Mesendoderm (in vitro differentiated cells): ENCODE data around the gene COX19.
A peak's percentile ranks its signal among the peaks of the same experiment; 100 is the strongest.

Experiments used
- DNase-seq: peaks from one replicate; pipeline ENCODE4 v3.0.0; 2013
- H2AK5ac ChIP-seq: 2 replicates; pipeline ENCODE4 v1.6.1; 2013; ENCODE audit warnings: low read length, inconsistent platforms
- H2BK120ac ChIP-seq: 2 replicates; pipeline ENCODE4 v1.6.1; 2013; ENCODE audit warnings: low read depth, mild to moderate bottlenecking, low read length, moderate library complexity, mixed read lengths
- H2BK15ac ChIP-seq: replicated peaks from 2 replicates; pipeline ENCODE4 v1.6.1; 2013; ENCODE audit warnings: low read depth, mild to moderate bottlenecking, moderate library complexity
- H2BK5ac ChIP-seq: 2 replicates; pipeline ENCODE4 v1.6.1; 2013; ENCODE audit warnings: low read length, inconsistent platforms
- H3K18ac ChIP-seq: 2 replicates; pipeline ENCODE4 v1.6.1; 2013; ENCODE audit warnings: mild to moderate bottlenecking, low read length, mixed read lengths
- H3K23ac ChIP-seq: one replicate; pipeline ENCODE4 v1.6.1; 2013; ENCODE audit warnings: low read length
- H3K27ac ChIP-seq: 2 replicates; pipeline ENCODE4 v1.5.1; 2013; ENCODE audit warnings: low read depth, mild to moderate bottlenecking, inconsistent platforms, low read length, moderate library complexity
- H3K27me3 ChIP-seq: 2 replicates; pipeline ENCODE4 v1.6.1; 2013; ENCODE audit warnings: low read length, control low read depth, mild to moderate bottlenecking, inconsistent platforms; ENCODE audit not compliant: insufficient read depth, poor library complexity
- H3K36me3 ChIP-seq: 2 replicates; pipeline ENCODE4 v1.6.1; 2013; ENCODE audit warnings: low read length, inconsistent platforms; ENCODE audit not compliant: control insufficient read depth, insufficient read depth
- H3K4ac ChIP-seq: one replicate; pipeline ENCODE4 v1.6.1; 2013; ENCODE audit warnings: low read depth, mild to moderate bottlenecking, low read length, moderate library complexity
- H3K4me1 ChIP-seq: 2 replicates; pipeline ENCODE4 v1.6.1; 2013; ENCODE audit warnings: low read depth, low read length, inconsistent platforms; ENCODE audit not compliant: control insufficient read depth
- H3K4me2 ChIP-seq: 2 replicates; pipeline ENCODE4 v1.6.1; 2013; ENCODE audit warnings: low read length
- H3K4me3 ChIP-seq: 2 replicates; pipeline ENCODE4 v1.5.1; 2013; ENCODE audit warnings: mild to moderate bottlenecking, low read length
- H3K56ac ChIP-seq: one replicate; pipeline ENCODE4 v1.6.1; 2013; ENCODE audit warnings: low read length
- H3K79me1 ChIP-seq: 2 replicates; pipeline ENCODE4 v1.6.1; 2013; ENCODE audit warnings: low read length, inconsistent platforms
- H3K79me2 ChIP-seq: 2 replicates; pipeline ENCODE4 v1.6.1; 2013; ENCODE audit warnings: mild to moderate bottlenecking, low read length; ENCODE audit not compliant: control insufficient read depth, insufficient read depth
- H3K9ac ChIP-seq: 2 replicates; pipeline ENCODE4 v1.6.1; 2013; ENCODE audit warnings: low read length, inconsistent platforms
- H4K5ac ChIP-seq: one replicate; pipeline ENCODE4 v1.6.1; 2013; ENCODE audit warnings: low read length
- H4K8ac ChIP-seq: one replicate; pipeline ENCODE4 v1.6.1; 2013; ENCODE audit warnings: low read depth, mild to moderate bottlenecking, control low read depth, low read length, moderate library complexity
- WGBS: extraction: QIAGEN DNeasy Blood & Tissue Kit; methylation state at CpG from one replicate; pipeline ENCODE4 v1.1.7; 2013; ENCODE audit warnings: low lambda C conversion rate, missing lambda C conversion rate; ENCODE audit not compliant: insufficient coverage; ENCODE audit errors: extremely low coverage; 5-methylcytosine and 5-hydroxymethylcytosine counted together

The COX19 gene

GRCh38 chr7:968205-969105 lies 6.9 kb downstream of the COX19 start:
- peaks cover 12% of the 10 kb centered on the region for H3K36me3 ChIP-seq

GRCh38 chr7:967361-968082 lies 7.8 kb downstream of the COX19 start:
- no peak overlapping the region for H2AK5ac ChIP-seq
- no peak overlapping the region for H3K18ac ChIP-seq
- H3K23ac ChIP-seq = no peak overlapping the region
- no peak overlapping the region for H2BK5ac ChIP-seq
- H2BK120ac ChIP-seq = no peak overlapping the region
- no peak for DNase-seq
- peaks cover 10% of the 10 kb centered on the region for H3K36me3 ChIP-seq
- H3K27me3 ChIP-seq = no peaks in the 10 kb centered on the region
- no peak overlapping the region for H3K9ac ChIP-seq
- no peak overlapping the region for H3K27ac ChIP-seq
- no peak overlapping the region for H3K4me3 ChIP-seq
- H4K5ac ChIP-seq = no peak overlapping the region
- H3K4me2 ChIP-seq = no peak overlapping the region
- H3K56ac ChIP-seq = no peak overlapping the region
- H3K4me1 ChIP-seq = no peaks in the 10 kb centered on the region
- H3K4ac ChIP-seq = no peak overlapping the region
- WGBS = no CpG with 5 or more reads among the region's 39 CpGs
- peaks cover 5% of the 10 kb centered on the region for H3K79me1 ChIP-seq
- no peak overlapping the region for H2BK15ac ChIP-seq
- H4K8ac ChIP-seq = no peak overlapping the region
- H3K79me2 ChIP-seq = peaks cover 7% of the 10 kb centered on the region

More at GRCh38 chr7:968205-969105, 6.9 kb downstream of the COX19 start:
- no peaks in the 10 kb centered on the region for H3K4me1 ChIP-seq
- H3K4me2 ChIP-seq = no peak overlapping the region
- WGBS = no CpG with 5 or more reads among the region's 24 CpGs
- H3K79me2 ChIP-seq = peaks cover 9% of the 10 kb centered on the region
- no peak overlapping the region for H3K23ac ChIP-seq
- no peak overlapping the region for H2BK5ac ChIP-seq
- no peak overlapping the region for H3K4ac ChIP-seq
- DNase-seq = no peak
- no peak overlapping the region for H2BK15ac ChIP-seq
- no peak overlapping the region for H2BK120ac ChIP-seq
- no peaks in the 10 kb centered on the region for H3K27me3 ChIP-seq
- H3K4me3 ChIP-seq = no peak overlapping the region
- no peak overlapping the region for H3K56ac ChIP-seq
- H2AK5ac ChIP-seq = no peak overlapping the region
- no peak overlapping the region for H3K9ac ChIP-seq
- H3K27ac ChIP-seq = no peak overlapping the region
- peaks cover 7% of the 10 kb centered on the region for H3K79me1 ChIP-seq
- no peak overlapping the region for H4K5ac ChIP-seq
- no peak overlapping the region for H4K8ac ChIP-seq
- no peak overlapping the region for H3K18ac ChIP-seq

- no CpG with 5 or more reads among the region's 22 CpGs for WGBS
- Histone ChIP-seq H3K4me3 (no peak overlapping the region), H3K27me3 (no peaks in the 10 kb centered on the region), H3K4me2 (no peak overlapping the region), H4K5ac (no peak overlapping the region), H3K4me1 (no peaks in the 10 kb centered on the region), H2BK5ac (no peak overlapping the region), H3K36me3 (peaks cover 7% of the 10 kb centered on the region), H2BK120ac (no peak overlapping the region), H3K4ac (no peak overlapping the region), H3K56ac (no peak overlapping the region), H2AK5ac (no peak overlapping the region), H3K18ac (no peak overlapping the region), H3K9ac (no peak overlapping the region), H3K79me2 (peaks cover 4% of the 10 kb centered on the region), H3K27ac (no peak overlapping the region), H4K8ac (no peak overlapping the region), H2BK15ac (no peak overlapping the region), H3K23ac (no peak overlapping the region), H3K79me1 (no peaks in the 10 kb centered on the region)
- DNase-seq = no peak
Observed at GRCh38 chr7:966291-967069, 8.9 kb downstream of the COX19 start.

GRCh38 chr7:964401-965231 lies 10.7 kb downstream of the COX19 start:
- no peak overlapping the region for H3K4me3 ChIP-seq
- H3K9ac ChIP-seq = no peak overlapping the region
- H4K5ac ChIP-seq = no peak overlapping the region
- no peak overlapping the region for H4K8ac ChIP-seq
- no CpG with 5 or more reads among the region's 27 CpGs for WGBS
- H2BK120ac ChIP-seq = no peak overlapping the region
- H3K27me3 ChIP-seq = no peaks in the 10 kb centered on the region
- DNase-seq = peak; percentile 67
- H3K4me2 ChIP-seq = no peak overlapping the region
- H3K79me2 ChIP-seq = no peaks in the 10 kb centered on the region
- H3K4me1 ChIP-seq = no peaks in the 10 kb centered on the region
- no peak overlapping the region for H2BK5ac ChIP-seq
- no peaks in the 10 kb centered on the region for H3K79me1 ChIP-seq
- no peak overlapping the region for H2BK15ac ChIP-seq
- no peak overlapping the region for H3K23ac ChIP-seq
- no peak overlapping the region for H3K18ac ChIP-seq
- no peak overlapping the region for H3K27ac ChIP-seq
- H2AK5ac ChIP-seq = no peak overlapping the region
- no peak overlapping the region for H3K56ac ChIP-seq
- peaks cover 4% of the 10 kb centered on the region for H3K36me3 ChIP-seq
- H3K4ac ChIP-seq = no peak overlapping the region
